ENCODE measurements around the gene ELMOD3.

DNA sequence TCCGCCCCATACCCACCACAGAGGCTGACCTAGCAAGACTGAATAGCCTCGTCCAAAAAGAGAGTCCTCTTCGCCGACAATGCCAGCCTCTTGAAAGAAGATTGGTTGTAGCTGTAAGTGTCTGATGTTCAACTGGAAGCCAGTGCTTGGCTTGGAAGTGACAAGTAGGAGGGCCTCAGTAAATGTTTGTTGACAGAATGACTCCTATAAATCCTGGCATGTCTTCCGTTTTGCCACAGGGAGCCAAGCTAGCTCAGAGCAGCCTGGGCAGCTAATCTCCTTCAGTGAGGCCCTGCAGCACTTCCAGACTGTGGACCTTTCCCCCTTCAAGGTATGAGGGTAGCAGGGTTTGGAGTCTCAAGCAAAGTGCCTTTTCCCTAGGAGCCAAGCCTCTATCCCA is 14.9 kb downstream of the ELMOD3 start:
- TF ChIP-seq, protein P1, sequence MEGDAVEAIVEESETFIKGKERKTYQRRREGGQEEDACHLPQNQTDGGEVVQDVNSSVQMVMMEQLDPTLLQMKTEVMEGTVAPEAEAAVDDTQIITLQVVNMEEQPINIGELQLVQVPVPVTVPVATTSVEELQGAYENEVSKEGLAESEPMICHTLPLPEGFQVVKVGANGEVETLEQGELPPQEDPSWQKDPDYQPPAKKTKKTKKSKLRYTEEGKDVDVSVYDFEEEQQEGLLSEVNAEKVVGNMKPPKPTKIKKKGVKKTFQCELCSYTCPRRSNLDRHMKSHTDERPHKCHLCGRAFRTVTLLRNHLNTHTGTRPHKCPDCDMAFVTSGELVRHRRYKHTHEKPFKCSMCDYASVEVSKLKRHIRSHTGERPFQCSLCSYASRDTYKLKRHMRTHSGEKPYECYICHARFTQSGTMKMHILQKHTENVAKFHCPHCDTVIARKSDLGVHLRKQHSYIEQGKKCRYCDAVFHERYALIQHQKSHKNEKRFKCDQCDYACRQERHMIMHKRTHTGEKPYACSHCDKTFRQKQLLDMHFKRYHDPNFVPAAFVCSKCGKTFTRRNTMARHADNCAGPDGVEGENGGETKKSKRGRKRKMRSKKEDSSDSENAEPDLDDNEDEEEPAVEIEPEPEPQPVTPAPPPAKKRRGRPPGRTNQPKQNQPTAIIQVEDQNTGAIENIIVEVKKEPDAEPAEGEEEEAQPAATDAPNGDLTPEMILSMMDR (conservative IDR thresholded peaks at IDR 0.05; ENCODE audit: low read length), result no peak
- TF ChIP-seq EZH2phosphoT487 (IDR thresholded peaks at IDR 0.05; ENCODE audit: borderline replicate concordance), result no peak
